ENCODE data around the gene HFE.

- TF ChIP-seq CTCF (tag by site-specific recombination; IDR thresholded peaks at IDR 0.05) (no peak), PBX3 (CRISPR knock-in tag; IDR thresholded peaks at IDR 0.05) (no peak), ZNF747 (tag by site-specific recombination; IDR thresholded peaks at IDR 0.05) (no peak), ZNF548 (tag by site-specific recombination; IDR thresholded peaks at IDR 0.05) (no peak), KLF17 (tag by site-specific recombination; IDR thresholded peaks at IDR 0.05) (no peak)
- TF ChIP-seq, protein P1, sequence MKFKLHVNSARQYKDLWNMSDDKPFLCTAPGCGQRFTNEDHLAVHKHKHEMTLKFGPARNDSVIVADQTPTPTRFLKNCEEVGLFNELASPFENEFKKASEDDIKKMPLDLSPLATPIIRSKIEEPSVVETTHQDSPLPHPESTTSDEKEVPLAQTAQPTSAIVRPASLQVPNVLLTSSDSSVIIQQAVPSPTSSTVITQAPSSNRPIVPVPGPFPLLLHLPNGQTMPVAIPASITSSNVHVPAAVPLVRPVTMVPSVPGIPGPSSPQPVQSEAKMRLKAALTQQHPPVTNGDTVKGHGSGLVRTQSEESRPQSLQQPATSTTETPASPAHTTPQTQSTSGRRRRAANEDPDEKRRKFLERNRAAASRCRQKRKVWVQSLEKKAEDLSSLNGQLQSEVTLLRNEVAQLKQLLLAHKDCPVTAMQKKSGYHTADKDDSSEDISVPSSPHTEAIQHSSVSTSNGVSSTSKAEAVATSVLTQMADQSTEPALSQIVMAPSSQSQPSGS (tag by site-specific recombination; IDR thresholded peaks at IDR 0.05; ENCODE audit: low read depth) = no peak
These were observed 34.8 kb downstream of the HFE start for GRCh38 chr6:26122005-26122388.
